PC-9 (cell line): ENCODE measurements around the gene BCL11B. TPM values are rescaled to one million over a fixed set of nuclear protein-coding genes. Genes with fewer than 3 reads are reported as not detected.

Source experiments
- BruUV-seq: library from RNA; stranded (reverse); fragments of 400-500 nt; replicated peaks from 2 replicates; lab custom pipeline; 2021; lab: Mats Ljungman, UMichigan
- CTCF ChIA-PET: fragments of 300-600 bp; sonication (Branson Sonifier 250); formaldehyde crosslinking; loops from one replicate; lab custom pipeline; 2022; ENCODE audit warnings: antibody characterized with exemption; lab: Charles Lee
- POLR2A ChIA-PET: fragments of 300-600 bp; sonication (Branson Sonifier 250); formaldehyde crosslinking; loops from one replicate; lab custom pipeline; 2022; ENCODE audit warnings: antibody characterized with exemption; ENCODE audit not compliant: unreplicated experiment; lab: Charles Lee
- DNase-seq, 2 experiments: peaks; one replicate each; pipeline versions ENCODE4 v3.0.0 to v3.0.0-alpha.2; 2015 to 2022; ENCODE audit warnings: mixed read lengths in 1 of 2
- H2AFZ ChIP-seq: fragments of 200-600 bp; sonication (generic); 2 replicates; pipeline ENCODE4 v1.8.1; 2017; ENCODE audit warnings: antibody characterized with exemption
- H3F3A ChIP-seq: fragments of 200-600 bp; sonication (generic); 2 replicates; pipeline ENCODE4 v1.8.1; 2017; ENCODE audit warnings: antibody characterized with exemption, mild to moderate bottlenecking, low read depth; ENCODE audit not compliant: insufficient read depth
- H3K27ac ChIP-seq: fragments of 200-600 bp; sonication (generic); 2 replicates; pipeline ENCODE4 v1.6.1; 2016; ENCODE audit warnings: mixed run types
- H3K27me3 ChIP-seq: fragments of 200-600 bp; sonication (generic); 2 replicates; pipeline ENCODE4 v1.6.1; 2016; ENCODE audit warnings: low read depth, mixed run types; ENCODE audit not compliant: insufficient read depth
- H3K36me3 ChIP-seq: fragments of 200-600 bp; sonication (generic); 2 replicates; pipeline ENCODE4 v1.6.1; 2016; ENCODE audit warnings: low read depth, mixed run types
- H3K4me1 ChIP-seq: fragments of 200-600 bp; sonication (generic); replicated peaks from 2 replicates; pipeline ENCODE4 v1.6.1; 2016; ENCODE audit warnings: mixed run types; ENCODE audit not compliant: insufficient read depth
- H3K4me2 ChIP-seq: fragments of 200-600 bp; sonication (generic); 2 replicates; pipeline ENCODE4 v1.6.1; 2017; ENCODE audit warnings: mixed run types
- H3K4me3 ChIP-seq: fragments of 200-600 bp; sonication (generic); 2 replicates; pipeline ENCODE4 v1.6.1; 2016; ENCODE audit warnings: mixed run types
- H3K79me2 ChIP-seq: fragments of 200-600 bp; sonication (generic); 2 replicates; pipeline ENCODE4 v1.6.1; 2017; ENCODE audit warnings: low read depth, mixed run types
- H3K9me2 ChIP-seq: fragments of 200-600 bp; sonication (generic); 2 replicates; pipeline ENCODE4 v1.8.1; 2017; ENCODE audit warnings: mild to moderate bottlenecking; ENCODE audit not compliant: insufficient read depth
- H3K9me3 ChIP-seq: fragments of 200-600 bp; sonication (generic); 2 replicates; pipeline ENCODE4 v1.8.1; 2016; ENCODE audit warnings: low read depth; ENCODE audit not compliant: insufficient read depth
- H4K20me1 ChIP-seq: fragments of 200-600 bp; sonication (generic); 2 replicates; pipeline ENCODE4 v1.8.1; 2017; ENCODE audit not compliant: insufficient read depth
- EZH2 ChIP-seq: fragments of 200-600 bp; sonication (generic); IDR thresholded peaks from 2 replicates; pipeline ENCODE4 v1.8.0; 2017; ENCODE audit warnings: antibody characterized with exemption, low read depth
- intact Hi-C: fragments of 100-400 bp; cut with micrococcal nuclease; formaldehyde crosslinking; loops from one replicate; pipeline ENCODE4 v1.10.0; 2022; ENCODE audit not compliant: unreplicated experiment
- total RNA-seq: library from RNA; stranded (reverse); gene quantifications from 2 replicates; pipeline ENCODE4 v1.2.3, GENCODE V29; 2021
- TF ChIP-seq, protein P1 (sequence below): fragments of 200-600 bp; sonication (generic); conservative IDR thresholded peaks from 2 replicates; pipeline ENCODE4 v1.6.1; 2017; ENCODE audit warnings: mixed run types, antibody characterized with exemption, mild to moderate bottlenecking, moderate library complexity

BCL11B gene
- total RNA-seq, 1 experiment from 2014 or later = not detected

DNA sequence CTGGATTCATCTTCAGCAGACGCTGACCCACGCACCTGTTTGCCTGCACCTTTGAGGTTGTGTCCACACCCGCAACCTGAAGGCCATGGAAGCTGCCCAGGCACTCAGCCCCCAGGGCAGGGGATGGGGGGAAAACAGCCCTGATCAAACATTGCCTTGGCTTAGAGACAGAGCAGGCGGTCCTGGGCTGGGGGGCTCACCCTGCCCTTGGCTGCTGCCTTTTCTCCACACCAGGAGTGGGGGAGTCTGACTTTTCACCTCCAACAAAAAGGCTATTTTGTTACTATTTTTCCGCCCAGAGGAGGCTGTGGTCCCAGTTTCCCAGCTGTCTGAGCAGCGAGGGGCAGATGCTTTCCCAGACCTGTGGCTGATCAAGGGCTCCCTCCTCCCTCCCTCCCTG lies 24.2 kb downstream of the BCL11B start:
- Histone ChIP-seq H4K20me1 (no peaks in the 10 kb centered on the region), H3K79me2 (no peaks in the 10 kb centered on the region), H3K27ac (no peak overlapping the region), H3K36me3 (no peaks in the 10 kb centered on the region), H3K27me3 (peaks cover 31% of the 10 kb centered on the region), H2AFZ (no peak overlapping the region), H3K4me2 (no peak overlapping the region), H3F3A (no peaks in the 10 kb centered on the region), H3K9me3 (no peaks in the 10 kb centered on the region), H3K4me1 (no peaks in the 10 kb centered on the region), H3K4me3 (no peak overlapping the region), H3K9me2 (no peaks in the 10 kb centered on the region)
- no peak for TF ChIP-seq EZH2
- TF ChIP-seq, protein P1, sequence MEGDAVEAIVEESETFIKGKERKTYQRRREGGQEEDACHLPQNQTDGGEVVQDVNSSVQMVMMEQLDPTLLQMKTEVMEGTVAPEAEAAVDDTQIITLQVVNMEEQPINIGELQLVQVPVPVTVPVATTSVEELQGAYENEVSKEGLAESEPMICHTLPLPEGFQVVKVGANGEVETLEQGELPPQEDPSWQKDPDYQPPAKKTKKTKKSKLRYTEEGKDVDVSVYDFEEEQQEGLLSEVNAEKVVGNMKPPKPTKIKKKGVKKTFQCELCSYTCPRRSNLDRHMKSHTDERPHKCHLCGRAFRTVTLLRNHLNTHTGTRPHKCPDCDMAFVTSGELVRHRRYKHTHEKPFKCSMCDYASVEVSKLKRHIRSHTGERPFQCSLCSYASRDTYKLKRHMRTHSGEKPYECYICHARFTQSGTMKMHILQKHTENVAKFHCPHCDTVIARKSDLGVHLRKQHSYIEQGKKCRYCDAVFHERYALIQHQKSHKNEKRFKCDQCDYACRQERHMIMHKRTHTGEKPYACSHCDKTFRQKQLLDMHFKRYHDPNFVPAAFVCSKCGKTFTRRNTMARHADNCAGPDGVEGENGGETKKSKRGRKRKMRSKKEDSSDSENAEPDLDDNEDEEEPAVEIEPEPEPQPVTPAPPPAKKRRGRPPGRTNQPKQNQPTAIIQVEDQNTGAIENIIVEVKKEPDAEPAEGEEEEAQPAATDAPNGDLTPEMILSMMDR = no peak
- ChIA-PET CTCF (no interaction called here), POLR2A (no interaction called here)
- no peak for DNase-seq
- intact Hi-C loops = no loop called here
- no TSS peak for BruUV-seq

- Histone ChIP-seq H2AFZ (no peak overlapping the region), H3K27me3 (peaks cover 26% of the 10 kb centered on the region; the same call in 1 of the 2 replicates), H3K4me3 (no peak overlapping the region), H4K20me1 (no peaks in the 10 kb centered on the region), H3K36me3 (no peaks in the 10 kb centered on the region), H3F3A (no peaks in the 10 kb centered on the region), H3K27ac (no peak overlapping the region), H3K9me3 (no peaks in the 10 kb centered on the region), H3K4me2 (no peak overlapping the region), H3K9me2 (no peaks in the 10 kb centered on the region), H3K4me1 (no peaks in the 10 kb centered on the region), H3K79me2 (no peaks in the 10 kb centered on the region)
- intact Hi-C loops = no loop called here
- POLR2A ChIA-PET = no interaction called here
- no peak for DNase-seq
- BruUV-seq = no TSS peak
- CTCF ChIA-PET = no interaction called here
- TF ChIP-seq EZH2 = no peak
- TF ChIP-seq, protein P1 = no peak
Observed at GRCh38 chr14:99247101-99247729, 24.8 kb downstream of the BCL11B start.

GRCh38 chr14:99246536-99247097 lies 25.4 kb downstream of the BCL11B start:
- Histone ChIP-seq H3K9me2 (no peaks in the 10 kb centered on the region), H3K4me2 (no peak overlapping the region), H4K20me1 (no peaks in the 10 kb centered on the region), H2AFZ (no peak overlapping the region), H3K9me3 (no peaks in the 10 kb centered on the region), H3K4me1 (no peaks in the 10 kb centered on the region), H3K27me3 (peaks cover 26% of the 10 kb centered on the region; the same call in 1 of the 2 replicates), H3K27ac (no peak overlapping the region), H3F3A (no peaks in the 10 kb centered on the region), H3K4me3 (no peak overlapping the region), H3K36me3 (no peaks in the 10 kb centered on the region), H3K79me2 (no peaks in the 10 kb centered on the region)
- POLR2A ChIA-PET = no interaction called here
- intact Hi-C loops = no loop called here
- no peak for TF ChIP-seq EZH2
- TF ChIP-seq, protein P1 = no peak
- no TSS peak for BruUV-seq
- DNase-seq = no peak
- CTCF ChIA-PET = no interaction called here
